GM19324 (cell line): ENCODE measurements around the gene SPRN.

Source experiments
- ATAC-seq: cut with Tn5 transposase; IDR thresholded peaks from one replicate; pipeline ENCODE4 v1.9.1; 2021; ENCODE audit warnings: mild to moderate bottlenecking, moderate library complexity; ENCODE audit not compliant: unreplicated experiment, low FRiP score

SPRN gene

DNA sequence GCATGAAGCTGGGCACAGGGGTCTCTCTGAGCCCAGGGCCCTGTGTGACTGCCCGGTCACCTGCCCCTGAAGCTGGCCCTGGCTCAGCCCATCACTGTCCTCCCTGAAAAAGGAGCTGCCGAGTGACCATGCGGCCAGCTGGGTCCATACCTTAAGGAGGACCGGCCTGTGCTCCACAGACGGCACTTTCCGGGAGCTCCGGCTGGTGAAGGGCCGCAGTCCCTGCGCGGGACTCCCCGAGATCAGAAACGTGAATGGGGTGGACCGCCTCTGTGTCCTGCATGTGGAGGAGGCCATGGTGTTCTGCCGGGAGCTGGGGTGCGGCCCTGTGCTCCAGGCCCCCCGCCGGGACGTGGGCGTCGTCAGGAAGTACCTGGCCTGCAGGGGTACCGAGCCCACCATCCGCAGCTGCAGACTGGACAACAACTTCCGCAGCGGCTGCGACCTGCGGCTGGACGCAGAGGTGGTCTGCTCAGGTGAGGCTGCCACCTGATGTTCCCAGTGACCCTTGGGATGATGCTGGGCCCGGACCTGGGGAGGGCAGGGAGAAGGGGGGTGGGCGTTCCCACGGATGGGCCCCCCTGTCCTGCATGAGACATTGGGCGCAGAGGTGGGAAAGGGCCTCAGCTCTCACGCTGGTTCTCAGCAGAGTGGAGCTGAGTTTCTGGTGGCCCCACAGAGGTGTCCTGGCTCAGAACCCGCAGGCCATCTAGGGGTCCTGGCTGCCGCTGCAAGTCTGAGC is 32.8 kb upstream of the SPRN start:
- no peak for ATAC-seq

DNA sequence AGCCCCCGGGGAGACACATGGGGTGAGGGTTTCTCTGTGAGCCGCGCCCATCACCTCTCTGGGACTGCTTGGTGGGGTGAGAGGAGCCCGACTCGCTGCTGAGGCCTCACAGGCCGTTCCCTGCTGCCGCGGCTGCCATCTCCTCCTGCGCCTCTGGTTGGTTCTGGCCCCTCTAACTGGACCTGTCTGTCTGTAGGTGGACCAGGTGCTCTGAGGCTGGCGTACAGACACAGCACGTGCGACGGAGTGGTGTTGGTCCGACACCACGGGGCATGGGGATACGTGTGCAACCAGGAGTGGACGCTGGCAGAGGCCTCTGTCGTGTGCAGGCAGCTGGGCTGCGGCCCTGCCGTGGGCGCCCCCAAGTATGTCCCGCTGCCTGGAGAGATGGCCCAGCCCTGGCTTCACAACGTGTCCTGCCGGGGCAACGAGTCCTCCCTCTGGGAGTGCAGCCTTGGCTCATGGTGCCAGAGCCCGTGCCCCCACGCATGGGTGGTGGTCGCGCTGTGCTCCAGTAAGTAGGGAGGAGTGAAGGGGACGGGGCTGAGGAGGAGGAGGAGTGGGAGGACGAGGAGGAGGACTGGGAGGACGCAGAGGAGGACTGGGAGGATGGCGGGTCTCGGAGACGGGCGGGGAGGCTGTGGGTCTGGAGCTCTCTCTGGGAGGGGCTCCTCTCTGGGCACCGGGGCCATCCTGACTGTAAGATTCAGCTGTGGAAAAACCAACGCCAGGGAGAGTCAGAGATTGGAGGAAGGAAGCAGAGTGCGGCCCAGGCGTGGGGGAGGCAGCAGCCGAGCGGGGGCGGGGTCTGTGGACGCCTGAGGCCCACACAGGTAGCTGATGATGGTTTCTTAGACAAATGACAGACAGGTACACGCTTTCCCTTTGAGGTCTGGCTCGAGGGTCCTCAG is 31.9 kb upstream of the SPRN start:
- no peak for ATAC-seq

DNA sequence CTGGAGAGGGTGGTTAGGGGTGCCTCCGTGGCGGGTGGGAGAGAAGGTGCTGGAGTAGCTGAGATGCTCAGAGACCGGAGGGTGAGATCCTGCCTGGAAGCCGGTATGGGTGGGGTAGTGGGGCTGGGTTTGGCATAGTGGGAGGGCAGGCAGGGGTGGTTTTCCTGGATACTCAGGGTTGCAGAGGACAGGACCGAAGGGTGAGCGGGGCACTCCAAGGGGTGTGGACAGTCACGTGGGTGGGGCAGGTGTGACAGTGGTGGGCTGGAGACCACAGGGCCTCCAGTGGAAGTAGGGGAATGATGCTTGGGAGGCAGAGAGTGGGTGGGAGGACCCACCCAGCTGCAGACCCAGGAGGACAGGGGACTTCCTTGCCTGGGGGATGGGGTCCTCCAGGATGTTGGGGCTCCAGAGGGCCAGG is 31.2 kb upstream of the SPRN start:
- no peak for ATAC-seq

DNA sequence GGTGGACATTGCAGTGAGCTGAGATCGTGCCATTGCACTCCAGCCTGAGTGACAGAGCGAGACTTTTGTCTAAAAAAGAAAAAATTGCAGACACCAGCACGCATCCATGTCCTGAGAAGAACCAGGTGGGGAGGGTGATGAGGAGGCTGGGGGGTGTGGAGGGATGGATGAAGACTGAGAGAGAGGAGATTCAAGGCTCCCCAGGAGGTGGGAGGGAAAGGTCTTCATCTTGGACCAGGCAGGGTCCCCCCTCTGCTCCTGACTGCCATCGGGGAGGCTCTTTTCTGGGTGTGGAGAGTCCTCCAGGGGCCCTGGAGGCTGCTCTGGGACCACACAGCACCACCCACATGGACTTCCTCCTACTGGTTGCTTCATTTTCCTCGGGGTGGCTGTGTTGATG is 30.8 kb upstream of the SPRN start:
- ATAC-seq, result no peak

DNA sequence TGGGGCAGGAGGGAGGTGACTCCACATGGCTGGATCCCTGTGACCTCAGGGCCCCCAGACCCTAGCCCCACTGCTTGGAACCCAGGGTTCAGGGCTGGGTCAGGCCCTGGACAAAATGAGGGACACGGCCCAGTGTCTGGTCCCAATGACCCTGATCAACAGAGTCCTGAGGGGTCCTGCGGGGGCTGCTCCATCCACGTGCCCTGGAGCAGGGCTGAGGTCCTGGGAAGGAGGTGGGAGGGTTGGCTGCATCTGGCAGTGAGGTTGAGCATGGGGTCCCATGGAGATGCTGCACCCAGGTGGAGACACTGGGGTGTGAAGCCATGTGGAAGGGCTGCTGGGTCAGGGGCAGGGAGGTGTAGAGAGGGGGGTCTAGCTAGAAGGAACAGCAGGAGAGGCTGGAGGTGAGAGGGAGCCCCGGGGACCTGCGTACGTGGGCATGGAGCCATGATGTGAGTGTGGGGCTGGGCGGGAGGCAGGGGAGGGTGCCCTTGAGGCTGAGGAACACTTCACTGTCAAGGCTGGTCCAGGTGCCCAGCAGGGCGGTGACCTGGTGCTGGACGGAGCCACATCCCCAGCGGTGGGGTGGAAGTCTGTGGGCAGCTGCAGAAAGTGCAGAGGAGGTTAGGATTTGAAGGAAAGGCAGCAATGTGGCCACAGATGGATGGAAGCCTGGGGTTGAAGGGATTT is 29.9 kb upstream of the SPRN start:
- ATAC-seq, result no peak

DNA sequence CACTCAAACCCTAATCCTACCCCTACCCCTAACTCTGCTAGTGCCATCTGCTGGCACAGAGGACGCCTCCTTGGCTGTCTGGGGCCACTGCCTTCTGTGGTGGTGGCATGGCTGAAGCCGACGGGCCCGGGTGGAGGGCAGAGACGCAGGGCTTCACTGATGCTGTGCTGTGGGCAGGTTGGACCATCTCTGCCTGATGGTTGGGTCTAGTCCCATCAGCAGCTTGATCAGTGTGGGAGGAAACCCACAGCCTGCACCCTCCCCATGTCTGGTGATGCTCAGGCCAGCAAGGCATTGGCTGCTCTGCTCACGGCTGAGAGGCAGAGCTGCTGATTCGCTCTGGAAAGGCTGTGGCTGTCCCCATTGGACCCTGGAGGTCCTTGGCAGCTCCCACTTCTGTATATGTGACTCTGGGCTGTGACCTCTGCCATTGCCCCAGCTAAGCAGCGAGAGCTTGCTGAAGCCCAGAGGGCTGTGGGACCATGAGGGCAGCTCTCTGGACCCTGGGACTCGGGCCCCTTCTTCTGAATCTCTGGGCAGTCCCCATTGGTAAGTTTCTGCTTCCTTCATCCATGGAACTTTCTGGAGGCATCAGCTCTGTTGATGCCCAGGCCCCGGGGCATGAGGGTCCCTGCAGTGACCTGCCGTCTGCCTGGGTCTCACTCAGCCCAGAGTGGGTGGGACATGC is 29.2 kb upstream of the SPRN start, which contains the start of gene SCART1:
Gene SCART1, plus strand, starts transcription at position 430 of the 688 bp plus-strand sequence. Its CDS starts 53 bp downstream, at position 483.
- no peak for ATAC-seq

DNA sequence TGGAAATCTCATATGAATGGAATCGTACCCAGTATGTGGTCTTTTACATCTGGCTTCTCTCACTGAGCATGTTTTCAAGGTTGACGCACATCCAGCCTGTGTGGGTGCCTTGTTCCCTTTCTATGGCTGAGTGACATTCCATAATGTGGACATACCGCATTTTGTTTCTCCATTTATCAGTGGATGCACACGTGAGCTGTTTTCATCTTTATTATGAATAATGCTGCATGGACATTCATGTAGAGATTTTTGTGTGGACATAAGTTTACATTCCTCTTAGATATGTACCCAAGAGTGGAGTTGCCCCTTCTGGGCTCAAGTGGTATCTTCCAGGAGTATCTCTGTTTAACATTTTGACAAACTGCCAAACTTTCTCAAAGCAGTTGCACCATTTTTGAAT is 28.0 kb upstream of the SPRN start:
- no peak for ATAC-seq

DNA sequence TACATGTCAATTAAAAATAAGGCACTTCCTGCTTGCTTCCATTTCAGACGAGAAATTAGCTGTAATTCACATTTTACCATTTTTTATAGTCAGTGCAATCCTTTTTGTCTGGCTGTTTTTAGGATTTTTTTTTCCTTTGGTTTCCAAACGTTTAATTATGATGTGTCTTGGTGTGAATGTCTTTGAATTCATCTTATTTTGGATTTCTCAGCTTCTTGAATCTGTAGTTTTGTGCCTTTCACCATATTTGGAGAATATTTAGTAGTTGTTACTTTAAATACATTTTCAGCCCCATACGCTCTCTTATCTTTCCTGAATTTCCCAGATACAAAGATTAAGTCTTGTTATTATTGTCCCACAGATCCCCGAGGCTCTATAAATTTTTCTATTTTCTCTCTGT is 26.9 kb upstream of the SPRN start:
- ATAC-seq, result no peak

DNA sequence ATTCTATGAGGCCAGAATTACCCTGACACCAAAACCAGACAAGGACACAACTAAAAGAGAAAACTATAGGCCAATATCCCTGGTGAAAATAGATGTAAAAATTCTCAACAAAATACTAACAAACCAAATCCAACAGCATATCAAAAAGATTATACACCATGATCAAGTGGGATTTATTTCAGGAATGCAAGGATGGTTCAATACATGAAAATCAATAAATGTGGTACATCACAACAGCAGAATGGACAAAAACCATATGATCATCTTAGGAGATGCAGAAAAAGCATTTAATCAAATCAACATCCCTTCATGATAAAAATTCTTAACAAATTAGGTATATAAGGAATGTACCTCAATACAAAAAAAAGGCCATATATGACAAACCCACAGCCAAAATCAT is 23.7 kb upstream of the SPRN start:
- no peak for ATAC-seq

DNA sequence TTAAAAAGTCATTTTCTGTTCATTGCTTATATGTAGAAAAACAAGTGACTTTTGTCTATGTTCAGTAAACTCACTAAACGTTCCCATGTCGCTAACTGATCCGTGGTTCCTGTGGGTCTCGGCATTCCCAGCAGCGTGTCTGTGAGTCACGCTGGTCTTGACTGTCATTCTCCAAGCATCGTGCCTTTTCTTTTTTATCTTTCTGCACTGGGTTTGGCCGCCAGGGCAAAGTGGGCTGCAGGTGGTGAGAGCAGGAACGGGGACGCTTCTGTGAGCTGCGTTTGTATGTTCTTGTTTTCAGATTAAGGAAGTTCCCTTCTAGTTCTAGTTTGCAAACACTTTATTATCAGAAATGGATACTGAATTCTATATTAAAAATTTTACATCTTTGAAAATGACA is 22.6 kb upstream of the SPRN start:
- no peak for ATAC-seq

DNA sequence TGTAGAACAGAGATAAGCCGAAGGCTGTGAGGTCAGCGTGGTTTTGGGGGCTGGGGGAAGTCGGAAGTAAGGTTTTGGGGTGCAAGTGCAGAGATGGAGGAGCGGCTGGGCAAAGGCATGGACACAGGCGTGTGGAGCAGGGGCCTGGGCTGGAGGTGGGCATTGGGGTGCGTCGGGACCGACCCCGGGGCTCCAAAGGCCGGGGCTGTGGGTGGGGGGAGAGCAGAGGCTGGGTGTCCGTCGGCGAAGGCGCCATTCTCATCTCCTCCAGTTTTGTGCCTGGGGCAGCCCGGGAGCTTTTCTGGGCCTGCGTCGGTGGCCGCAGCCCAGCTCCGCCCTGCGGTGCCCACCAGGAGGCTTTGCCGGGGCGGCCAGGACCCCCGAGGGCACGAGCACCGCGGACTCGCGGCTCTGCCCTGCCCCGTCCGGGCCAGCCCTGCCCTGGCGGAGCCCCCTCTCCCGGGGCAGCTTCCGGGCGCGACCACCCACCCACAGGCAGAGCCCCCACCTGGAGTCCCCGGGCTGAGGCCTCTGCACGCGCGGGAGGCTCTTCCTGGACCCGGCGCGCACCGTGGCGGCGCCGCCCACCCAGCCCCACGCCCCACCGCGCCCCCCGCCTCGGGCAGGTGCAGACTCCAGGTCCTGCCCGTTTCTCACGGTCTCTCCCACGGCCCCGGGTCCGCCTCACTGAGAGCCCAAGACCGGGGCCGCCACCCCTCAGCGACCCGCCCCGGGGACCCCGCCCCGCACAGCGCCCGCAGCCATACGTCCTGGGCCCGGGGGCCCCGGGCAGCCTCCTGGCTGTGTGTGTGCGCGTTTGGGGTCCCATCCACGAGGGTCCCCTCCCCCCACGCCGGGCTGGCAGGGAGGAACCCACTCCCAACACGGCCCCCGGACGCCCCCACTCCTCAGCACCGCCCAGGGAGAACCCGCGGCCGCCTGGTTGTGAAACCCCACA is 21.6 kb upstream of the SPRN start:
- no peak for ATAC-seq

DNA sequence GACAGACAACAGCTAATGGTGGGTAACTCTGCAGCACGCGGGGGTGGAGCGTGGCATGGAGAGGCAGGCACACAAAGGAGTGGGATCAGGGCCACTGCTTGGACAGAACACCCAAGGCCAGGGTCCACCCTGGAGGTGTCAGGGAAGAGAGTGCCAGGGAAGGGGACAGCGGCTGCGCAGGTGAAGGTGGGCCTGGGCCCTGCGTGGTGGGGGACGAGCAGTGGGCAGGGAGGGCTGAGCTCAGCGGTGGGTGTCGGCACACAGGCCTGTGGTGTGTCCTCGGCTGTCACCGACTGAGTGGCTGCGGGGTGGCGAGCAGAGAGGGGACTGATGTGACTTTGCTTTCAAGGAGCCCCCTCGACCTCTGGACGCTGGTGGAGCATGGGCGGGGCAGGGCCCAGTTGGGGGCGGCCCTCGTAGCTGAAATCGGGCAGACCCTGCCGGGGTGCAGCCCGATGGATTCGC is 20.9 kb upstream of the SPRN start:
- ATAC-seq, result no peak

DNA sequence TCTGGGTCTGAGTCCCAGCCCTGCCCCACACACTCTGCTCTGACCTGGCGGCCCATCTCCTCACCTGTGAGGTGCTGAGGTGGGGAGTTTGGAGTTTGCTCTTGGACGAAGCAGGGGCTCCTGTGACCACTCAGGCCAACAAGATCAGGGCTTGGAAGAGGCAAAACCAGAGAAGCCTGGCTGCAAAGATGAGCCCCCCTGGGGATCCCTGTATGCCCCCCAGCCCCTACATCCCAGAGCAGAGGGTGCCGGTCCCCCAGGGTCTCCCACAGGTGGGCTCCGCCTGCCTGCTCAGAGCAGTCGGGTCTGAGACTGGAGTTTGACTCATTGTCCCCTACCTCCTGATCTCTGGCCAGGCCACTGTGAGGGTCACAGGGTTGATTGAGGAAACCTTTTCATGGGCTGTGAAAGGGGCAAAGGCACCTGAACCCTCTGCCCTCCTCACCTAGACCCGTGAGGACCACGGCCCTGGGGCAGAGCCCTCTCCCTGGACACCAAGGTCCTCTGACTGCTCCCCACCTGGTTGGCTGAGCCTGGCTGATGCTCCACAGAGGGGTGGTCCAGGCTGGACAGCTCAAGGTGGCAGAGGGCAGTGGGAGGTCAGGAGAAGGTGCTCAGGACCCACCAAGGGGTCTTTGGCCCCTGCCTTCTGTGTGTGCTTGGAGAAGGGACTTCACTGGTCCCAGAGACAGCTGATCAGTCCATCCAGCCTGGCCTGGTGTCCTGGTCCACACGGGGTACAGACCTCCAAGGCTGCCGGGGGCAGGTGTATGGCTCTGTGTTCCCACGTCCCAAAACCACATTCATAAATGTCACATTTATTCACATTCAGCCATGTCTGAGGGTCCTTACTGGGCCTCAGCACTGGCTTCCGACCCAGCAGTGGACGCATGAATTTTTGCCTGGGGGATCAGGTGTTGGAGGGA is 20.2 kb upstream of the SPRN start:
- no peak for ATAC-seq

DNA sequence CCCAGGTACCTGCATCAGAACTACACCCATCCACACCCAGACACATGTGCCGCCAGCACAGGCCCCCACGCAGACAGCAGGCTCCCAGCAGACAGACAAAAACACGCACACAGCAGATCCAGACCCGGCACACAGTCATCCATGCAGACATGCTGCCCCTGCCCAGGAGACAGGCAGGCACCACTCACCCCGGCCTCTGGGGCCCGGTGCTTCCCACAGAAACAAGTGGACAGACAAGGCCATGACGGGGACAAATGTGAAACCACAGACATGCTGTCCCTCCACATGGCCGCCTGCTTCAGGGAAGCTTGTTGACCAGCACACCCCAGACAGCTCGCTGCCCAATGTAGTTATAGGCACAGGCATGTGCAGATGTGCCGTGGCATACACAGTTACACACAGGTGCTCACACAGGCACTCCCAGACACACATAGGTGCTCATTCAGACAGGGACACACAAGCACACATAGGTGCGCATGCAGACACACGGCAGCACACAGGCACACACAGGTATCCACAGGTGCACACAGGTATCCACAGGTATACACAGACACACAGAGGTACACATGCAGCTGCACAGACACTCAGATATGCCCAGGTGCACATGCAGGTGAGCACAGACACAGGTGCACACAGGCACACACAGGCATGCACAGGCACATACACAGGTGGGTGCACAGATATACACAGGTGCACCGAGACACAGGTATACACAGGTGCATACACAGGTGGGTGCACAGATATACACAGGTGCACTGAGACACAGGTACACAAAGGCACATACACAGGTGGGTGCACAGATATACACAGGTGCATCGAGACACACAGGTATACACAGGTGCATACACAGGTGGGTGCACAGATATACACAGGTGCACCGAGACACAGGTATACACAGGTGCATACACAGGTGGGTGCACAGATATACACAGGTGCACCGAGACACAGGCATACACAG is 18.8 kb upstream of the SPRN start:
- ATAC-seq, result no peak

DNA sequence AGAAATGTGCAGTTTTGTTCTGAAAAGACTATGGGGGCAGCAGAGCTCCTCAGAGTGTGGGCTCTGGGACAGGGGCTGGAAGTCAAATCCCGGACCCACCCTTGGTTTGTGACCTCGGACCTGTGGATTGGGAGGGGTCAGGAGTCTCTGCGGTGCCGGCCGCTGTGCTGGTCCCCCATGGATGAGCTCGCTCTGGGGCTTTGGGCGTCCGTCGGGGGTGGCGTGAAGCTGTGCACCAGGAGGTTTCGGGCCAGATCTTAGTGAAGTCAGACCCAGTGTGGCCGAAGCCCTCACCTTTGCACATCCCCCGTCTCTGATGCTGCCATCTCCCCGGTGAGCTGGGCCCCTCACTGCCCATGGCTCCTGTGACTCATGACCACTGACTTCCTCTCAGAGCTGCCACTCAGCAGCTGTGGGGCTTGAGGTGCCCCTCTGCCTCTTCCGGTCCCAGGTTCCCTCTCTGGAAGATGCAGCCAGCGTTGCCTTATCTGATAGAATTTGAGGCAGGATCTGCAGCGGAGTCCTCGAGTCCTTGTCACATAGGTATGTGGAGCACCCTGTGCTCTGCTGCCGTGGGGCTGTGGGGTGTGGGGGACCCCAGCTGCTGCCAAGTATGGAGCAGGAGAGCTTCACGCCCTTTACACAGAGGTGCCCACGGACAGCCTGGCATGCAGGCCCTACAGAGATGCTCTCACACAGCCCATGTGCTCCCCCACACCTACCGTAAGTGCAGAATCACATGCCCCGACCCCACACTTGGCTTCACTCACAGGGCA is 18.0 kb upstream of the SPRN start:
- no peak for ATAC-seq

DNA sequence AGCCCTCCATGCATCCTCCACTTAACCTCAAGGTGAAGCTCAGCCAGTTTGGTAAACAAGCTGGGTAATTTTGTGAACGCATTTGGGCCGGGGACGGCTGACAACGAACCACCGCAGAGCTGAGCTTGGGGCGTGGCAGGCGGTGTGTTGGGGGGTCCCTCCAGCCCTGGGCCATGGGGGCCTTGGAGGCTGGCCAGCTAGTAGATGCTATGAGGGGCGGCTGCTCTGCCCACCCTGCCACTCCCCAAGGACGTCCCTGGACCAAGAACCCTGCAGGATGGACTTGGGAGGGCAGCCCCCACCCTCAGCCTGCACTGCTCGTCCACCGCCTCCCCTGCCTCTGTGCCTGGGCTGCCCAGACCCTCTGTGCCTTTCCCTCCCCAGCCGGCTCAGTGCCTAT is 17.4 kb upstream of the SPRN start:
- no peak for ATAC-seq
